ENCODE results near the gene TPP2. TPM values are rescaled to one million over a fixed set of nuclear protein-coding genes. Genes with fewer than 3 reads are reported as not detected.

The TPP2 gene
- total and polyA plus RNA-seq, 9 of the 15 experiments (the other 6 are each of a cell fraction or from before 2014, with no cell fraction given): 18.8 to 87.7 (median 55.9) TPM

- TF ChIP-seq NR2C2 (CRISPR knock-in tag; IDR thresholded peaks at IDR 0.05) (no peak), NR2C2 (tag; IDR thresholded peaks at IDR 0.05) (no peak), BRF1 (IDR thresholded peaks at IDR 0.05; ENCODE audit: borderline replicate concordance, extremely low read depth, insufficient read length) (no peak), TFAM (CRISPR knock-in tag; conservative IDR thresholded peaks at IDR 0.05) (no peak), CCNT2 (IDR thresholded peaks at IDR 0.05; ENCODE audit: borderline replicate concordance, extremely low read depth, insufficient read length, low read depth, low read length) (peak; percentile 72), CBFA2T2 (conservative IDR thresholded peaks at IDR 0.05) (peak; percentile 81), PTTG1 (tag; IDR thresholded peaks at IDR 0.05; ENCODE audit: low read depth) (no peak), MLX (CRISPR knock-in tag; conservative IDR thresholded peaks at IDR 0.05) (no peak), JUND (IDR thresholded peaks at IDR 0.05; ENCODE audit: borderline replicate concordance, low read depth, low read length) (peak; percentile 59), JUND (tag; IDR thresholded peaks at IDR 0.05; ENCODE audit: borderline replicate concordance, low read depth, low read length) (peak; percentile 37; the same call in 1 of the 3 replicates), CTBP1 (IDR thresholded peaks at IDR 0.05; ENCODE audit: borderline replicate concordance) (peak; percentile 59), ILF3 (IDR thresholded peaks at IDR 0.05; ENCODE audit: borderline replicate concordance) (no peak), ZNF134 (CRISPR knock-in tag; conservative IDR thresholded peaks at IDR 0.05) (peak; percentile 87), HNRNPH1 (optimal IDR thresholded peaks at IDR 0.05; ENCODE audit: low read depth, low read length) (no peak), SIN3A (IDR thresholded peaks at IDR 0.05; ENCODE audit: borderline replicate concordance in 2 of 2, control insufficient read depth in 1 of 2, low read depth in 2 of 2, low read length in 2 of 2) (no peak), ZBTB8A (IDR thresholded peaks at IDR 0.05; ENCODE audit: partially characterized antibody) (no peak), NFYB (IDR thresholded peaks at IDR 0.05; ENCODE audit: extremely low read depth, insufficient read length) (no peak)
- TF ChIP-seq, protein P1, sequence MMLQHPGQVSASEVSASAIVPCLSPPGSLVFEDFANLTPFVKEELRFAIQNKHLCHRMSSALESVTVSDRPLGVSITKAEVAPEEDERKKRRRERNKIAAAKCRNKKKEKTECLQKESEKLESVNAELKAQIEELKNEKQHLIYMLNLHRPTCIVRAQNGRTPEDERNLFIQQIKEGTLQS (IDR thresholded peaks at IDR 0.05): peak; percentile 33; the same call in 1 of the 2 replicates
- TF ChIP-seq, protein P1 (CRISPR knock-in tag; conservative IDR thresholded peaks at IDR 0.05): no peak
- TF ChIP-seq, protein P2, sequence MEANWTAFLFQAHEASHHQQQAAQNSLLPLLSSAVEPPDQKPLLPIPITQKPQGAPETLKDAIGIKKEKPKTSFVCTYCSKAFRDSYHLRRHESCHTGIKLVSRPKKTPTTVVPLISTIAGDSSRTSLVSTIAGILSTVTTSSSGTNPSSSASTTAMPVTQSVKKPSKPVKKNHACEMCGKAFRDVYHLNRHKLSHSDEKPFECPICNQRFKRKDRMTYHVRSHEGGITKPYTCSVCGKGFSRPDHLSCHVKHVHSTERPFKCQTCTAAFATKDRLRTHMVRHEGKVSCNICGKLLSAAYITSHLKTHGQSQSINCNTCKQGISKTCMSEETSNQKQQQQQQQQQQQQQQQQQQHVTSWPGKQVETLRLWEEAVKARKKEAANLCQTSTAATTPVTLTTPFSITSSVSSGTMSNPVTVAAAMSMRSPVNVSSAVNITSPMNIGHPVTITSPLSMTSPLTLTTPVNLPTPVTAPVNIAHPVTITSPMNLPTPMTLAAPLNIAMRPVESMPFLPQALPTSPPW (CRISPR knock-in tag; IDR thresholded peaks at IDR 0.05): peak; percentile 62
- TF ChIP-seq, protein P3, sequence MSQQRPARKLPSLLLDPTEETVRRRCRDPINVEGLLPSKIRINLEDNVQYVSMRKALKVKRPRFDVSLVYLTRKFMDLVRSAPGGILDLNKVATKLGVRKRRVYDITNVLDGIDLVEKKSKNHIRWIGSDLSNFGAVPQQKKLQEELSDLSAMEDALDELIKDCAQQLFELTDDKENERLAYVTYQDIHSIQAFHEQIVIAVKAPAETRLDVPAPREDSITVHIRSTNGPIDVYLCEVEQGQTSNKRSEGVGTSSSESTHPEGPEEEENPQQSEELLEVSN (IDR thresholded peaks at IDR 0.05; ENCODE audit: borderline replicate concordance in 1 of 2, extremely low read depth in 1 of 2, insufficient read depth in 1 of 2, insufficient read length in 1 of 2, low read depth in 1 of 2, low read length in 1 of 2, poor library complexity in 1 of 2, severe bottlenecking in 1 of 2): no peak
Measured at GRCh38 chr13:102606537-102607309, 9.9 kb downstream of the TPP2 start (continued).

Data from K562 (cell line).